HG02759 (cell line): Measurements from ENCODE around the gene DDX56.
"Not testable (repeated sequence)": the region's sequence is repeated elsewhere in the genome, so short reads cannot be mapped to it uniquely, and the experiment has no call there.

Experiments used
- ATAC-seq: cut with Tn5 transposase; IDR thresholded peaks from one replicate; pipeline ENCODE4 v1.9.1; 2021; ENCODE audit warnings: mild to moderate bottlenecking, moderate library complexity; ENCODE audit not compliant: unreplicated experiment

DDX56 gene

DNA sequence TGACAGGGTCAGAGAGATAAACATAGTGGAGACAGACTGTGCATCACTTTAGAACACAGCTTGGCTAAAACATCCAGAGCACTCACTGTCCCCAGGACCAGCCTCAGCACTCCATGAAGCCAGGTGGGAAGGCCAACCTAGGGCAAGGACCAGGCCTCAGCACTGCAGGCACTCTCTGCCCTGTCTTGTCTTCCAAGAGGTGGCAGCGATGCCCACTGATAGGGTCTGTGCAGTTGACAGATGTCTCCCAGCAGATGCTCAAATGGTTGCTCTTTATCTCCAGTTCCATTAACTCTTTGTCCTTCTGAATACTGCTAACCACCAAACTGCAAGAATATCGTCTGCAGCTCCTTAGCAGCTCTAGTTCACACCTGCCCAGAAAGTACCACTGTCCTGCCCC, 9.1 kb downstream of the DDX56 start:
- no peak for ATAC-seq

DNA sequence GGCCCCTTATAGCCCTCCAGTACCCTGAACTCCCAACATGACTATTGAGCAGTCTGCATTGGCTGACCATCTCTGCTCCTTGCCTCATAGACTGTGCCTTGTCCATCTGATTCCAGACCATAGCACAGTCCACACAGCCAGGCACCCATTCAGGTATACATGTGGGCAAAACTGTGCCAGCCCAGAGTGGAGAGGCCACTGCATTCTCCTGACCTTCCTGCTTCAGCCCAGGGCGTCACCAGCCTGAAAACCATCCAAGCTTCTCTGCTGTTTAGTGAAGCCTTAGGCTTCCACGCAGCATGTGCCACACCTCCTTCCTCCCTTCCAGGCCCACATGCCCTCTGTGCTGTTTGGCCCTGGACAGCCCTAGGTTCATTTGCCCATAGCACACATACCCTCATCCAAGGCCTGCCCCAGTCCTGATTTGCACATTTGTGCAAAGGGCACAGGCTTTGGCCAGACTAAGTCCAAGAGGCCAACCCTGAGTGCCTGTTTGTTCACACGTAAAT, 10.5 kb downstream of the DDX56 start:
- ATAC-seq = no peak

DNA sequence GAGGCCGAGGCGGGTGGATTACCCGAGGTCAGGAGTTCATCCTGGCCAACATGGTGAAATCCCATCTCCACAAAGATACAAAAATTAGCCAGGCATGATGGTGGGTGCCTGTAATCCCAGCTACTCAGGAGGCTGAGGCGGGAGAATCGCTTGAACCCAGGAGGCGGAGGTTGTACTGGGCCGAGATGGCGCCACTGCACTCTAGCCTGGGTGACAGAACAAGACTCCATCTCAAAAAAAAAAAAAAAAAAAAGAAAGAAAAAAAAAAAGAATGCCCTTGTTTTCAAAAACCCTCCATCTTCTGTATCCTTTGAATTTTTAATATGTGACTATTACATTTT, 11.1 kb downstream of the DDX56 start:
- ATAC-seq = not testable (repeated sequence)

DNA sequence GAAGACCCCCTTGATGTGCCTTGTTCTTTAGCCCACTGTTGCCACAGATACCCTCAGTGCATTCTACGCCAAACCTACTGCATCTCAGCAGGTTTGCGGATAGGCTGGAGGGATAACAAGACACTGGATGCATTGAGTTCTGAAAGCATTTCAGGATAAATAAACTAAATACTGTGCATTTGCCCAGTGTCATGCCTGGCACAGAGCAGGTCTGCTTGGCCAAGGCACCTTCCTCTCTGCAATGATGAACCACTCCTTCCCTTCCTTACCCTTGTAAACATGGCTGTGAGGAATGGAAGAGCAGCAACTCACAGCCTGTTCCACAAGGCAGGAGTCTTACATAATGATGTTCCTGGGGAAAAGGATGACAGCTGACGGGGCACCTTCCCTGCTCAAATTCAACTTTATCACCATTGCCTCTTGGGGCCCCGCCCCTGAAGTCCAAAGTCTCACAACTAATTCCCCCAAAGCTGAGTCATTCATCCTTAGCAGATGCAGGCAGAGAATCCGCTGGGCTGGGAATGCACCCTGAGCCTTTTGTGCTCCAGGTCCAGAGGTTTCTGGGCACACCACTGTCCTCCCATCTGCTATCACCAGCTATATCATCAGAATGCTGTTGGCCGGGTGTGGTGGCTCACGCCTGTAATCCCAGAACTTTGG, 11.6 kb downstream of the DDX56 start:
- no peak for ATAC-seq

DNA sequence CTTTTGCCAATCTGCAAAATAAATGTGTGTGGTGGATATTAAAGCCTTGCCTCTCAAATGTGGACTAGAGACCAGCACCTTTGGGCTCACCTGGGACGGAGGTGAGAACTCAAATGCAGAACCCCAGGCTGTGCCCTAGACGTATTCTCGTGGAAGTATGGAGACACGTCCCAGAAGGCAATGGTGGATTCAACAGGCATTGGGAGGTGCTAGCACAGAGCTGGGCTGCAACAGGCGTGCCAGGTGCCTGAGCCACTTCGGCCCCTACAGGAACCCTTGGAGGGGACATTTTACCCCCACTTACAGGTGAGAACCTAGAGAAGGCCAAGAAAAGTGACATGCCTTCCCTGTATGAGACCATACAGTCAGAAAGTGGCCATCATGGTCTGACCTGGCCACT, 12.2 kb downstream of the DDX56 start:
- ATAC-seq = no peak

DNA sequence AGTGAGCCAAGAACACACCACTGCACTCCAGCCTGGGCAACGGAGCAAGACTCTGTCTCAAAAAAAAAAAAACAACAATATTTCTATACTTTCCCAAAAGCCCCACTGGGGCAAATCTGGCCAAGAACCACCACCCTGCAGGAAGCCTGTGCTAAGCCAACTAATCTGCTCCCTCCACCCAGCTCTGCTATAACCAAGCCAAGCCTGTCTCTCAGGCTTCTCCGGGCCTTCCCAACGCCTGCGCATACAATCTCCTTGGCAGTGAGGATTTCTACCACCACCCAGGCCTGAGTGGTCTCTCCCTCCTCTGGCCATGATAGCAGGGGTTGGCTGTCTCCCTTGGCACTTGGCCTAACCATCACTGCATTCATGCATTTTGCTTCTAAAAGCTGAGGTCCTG, 14.2 kb downstream of the DDX56 start:
- no peak for ATAC-seq

DNA sequence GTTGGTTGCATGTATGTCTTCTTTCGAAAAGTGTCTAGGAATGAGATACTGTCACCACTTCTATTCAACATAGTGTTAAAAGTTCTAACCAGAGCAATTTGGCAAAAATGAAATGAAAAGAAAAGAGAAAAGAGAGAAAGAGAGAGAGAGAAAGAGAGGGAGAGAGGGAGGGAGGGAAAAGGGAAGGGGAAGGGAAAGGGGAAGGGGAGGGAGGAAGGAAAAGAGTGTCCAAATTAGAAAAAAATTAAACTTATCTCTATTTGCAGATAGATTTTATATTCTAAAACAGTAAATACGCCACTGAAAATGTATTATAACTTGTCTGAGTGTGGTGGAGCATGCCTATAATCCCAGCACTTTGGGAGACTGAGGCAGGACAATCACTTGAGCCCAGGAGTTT, 16.2 kb downstream of the DDX56 start:
- no peak for ATAC-seq

DNA sequence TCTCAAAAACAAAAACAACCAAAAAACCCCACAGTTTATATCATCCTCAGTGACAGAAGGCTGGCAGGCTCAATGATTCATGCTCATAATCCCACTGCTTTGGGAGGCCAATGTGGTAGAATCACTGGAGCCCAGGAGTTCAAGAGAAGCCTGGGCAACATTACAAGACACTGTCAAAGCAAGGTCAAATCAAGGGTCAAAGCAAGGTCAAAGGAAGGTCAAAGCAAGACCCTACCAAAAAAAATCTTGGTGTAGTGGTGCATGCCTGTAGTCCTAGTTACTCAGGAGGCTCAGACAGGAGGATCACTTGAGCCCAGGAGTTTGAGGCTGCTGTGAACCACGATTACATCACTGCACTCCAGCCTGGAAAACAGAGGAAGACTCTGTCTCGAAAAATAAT, 18.4 kb downstream of the DDX56 start:
- ATAC-seq = no peak

DNA sequence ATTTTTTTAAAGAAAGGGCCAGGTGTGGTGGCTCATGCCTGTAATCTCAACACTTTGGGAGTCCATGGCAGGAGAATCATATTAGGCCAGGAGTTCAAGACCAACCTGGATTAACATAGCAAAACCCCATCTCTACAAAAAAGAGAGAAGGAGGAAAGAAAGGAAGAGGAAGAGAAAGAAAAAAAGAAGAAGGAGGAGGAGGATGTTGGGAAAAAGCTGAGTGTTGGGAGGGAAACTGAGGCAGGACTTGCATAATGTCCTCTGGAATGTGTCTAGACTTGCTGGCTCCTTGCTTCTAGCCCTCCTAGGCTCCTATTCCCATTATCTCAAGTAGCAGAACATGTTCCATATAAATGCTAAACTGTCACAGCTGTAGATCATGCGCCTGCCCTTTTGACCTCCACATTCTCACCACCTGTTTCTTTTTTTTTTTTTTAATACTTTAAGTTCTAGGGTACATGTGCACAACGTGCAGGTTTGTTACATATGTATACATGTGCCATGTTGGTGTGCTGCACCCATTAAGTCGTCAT, 21.2 kb downstream of the DDX56 start:
- ATAC-seq = not testable (repeated sequence)

DNA sequence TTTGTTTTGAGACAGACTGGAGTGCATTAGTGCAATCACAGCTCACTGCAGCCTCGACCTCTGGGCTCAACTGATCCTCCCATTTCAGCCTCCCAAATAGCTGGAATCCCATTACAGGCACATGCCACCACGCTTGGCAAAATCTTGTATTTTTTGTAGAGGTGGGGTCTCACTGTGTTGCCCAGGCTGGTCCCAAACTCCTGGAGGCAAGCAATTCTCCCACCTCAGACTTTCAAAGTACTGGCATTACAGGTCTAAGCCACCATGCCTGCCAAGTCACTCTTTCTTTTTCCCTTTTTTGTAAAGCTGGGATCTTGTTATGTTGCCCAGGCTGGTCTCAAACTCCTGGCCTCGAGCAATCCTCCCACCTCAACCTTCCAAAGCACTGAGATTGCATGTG, 24.3 kb downstream of the DDX56 start:
- no peak for ATAC-seq

DNA sequence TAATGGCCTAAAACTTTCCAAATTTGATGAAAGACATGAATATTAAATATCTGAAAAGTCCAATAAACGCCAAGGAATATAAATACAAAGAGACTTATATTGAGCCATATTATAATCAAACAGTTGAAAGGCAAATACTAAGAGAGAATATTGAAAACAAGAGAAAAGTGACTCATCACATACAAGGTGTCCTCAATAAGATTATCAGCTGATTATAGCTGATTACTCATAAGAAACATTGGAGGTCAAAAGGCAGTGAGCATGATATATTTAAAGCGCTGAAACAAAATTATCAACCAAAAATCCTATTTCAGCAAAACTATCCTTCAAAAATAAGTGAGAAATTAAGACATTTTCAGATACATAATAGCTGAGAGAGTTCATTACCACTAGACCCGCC, 24.8 kb downstream of the DDX56 start:
- ATAC-seq = no peak

DNA sequence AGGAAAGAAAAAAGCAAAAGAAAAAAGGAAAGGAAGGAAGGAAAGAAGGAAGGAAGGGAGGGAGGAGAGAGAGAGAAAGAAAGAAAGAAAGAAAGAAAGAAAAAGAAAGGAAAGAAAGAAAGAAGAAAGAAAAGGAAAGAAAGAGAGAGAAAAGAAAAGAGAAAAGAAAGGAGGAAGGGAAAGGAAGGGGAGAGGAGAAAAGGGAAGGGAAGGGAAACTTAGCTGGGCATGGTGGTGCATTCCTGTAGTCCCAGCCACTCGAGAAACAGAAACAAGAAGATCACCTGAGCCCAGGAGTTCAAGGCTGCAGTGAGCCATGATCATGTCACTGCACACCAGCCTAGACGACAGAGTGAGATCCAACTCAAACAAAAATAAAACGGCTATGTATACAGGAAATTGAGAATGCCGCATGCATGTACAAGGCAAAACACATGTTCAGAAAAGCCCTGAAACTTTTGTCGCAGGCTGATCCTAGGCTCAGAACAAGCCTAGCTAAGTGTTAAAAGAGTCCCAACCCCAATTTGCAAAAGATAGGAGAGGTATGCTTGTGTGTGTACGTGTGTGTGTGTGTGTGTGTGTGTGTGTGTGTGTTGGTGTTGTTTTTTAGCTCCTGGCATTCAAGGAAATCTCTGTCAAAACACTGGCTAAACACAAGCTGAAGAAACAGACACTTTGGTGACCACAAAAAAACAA, 26.0 kb downstream of the DDX56 start:
- no peak for ATAC-seq

DNA sequence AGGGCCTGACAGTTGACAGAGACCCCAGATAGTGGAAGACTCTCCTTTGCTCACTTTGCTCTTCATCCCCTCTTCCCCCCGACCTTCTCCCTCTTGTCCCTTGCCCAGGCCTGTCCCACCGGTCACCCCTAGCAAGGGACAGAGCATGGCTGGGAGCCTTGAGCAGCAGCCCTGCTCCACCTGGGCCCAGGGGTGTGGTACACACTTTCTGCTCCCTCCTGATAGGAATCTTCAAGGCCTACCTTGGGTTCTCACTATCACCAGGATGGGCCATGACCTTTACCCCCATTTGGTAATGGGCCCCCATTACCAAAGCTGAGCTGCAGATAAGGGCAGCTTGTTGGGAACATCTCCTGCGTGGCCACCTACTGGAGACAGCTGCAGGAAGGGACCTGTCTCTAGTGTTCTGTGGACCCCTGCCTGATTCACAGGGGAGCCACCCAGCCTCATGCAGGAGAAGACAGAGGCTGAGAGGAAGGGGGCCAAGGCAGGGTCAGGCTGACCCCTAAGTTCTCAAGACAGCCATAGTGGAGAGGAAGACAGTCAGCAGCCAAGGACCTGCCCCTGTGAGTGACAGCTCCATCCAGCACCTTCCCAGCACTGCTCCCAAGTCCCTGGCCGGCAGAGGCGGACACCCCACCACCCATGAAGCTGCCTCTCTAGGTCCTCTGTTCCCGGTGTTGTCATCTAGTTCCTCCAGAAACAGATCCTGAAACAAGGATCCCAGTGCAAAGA, 31.7 kb downstream of the DDX56 start:
- ATAC-seq = no peak

DNA sequence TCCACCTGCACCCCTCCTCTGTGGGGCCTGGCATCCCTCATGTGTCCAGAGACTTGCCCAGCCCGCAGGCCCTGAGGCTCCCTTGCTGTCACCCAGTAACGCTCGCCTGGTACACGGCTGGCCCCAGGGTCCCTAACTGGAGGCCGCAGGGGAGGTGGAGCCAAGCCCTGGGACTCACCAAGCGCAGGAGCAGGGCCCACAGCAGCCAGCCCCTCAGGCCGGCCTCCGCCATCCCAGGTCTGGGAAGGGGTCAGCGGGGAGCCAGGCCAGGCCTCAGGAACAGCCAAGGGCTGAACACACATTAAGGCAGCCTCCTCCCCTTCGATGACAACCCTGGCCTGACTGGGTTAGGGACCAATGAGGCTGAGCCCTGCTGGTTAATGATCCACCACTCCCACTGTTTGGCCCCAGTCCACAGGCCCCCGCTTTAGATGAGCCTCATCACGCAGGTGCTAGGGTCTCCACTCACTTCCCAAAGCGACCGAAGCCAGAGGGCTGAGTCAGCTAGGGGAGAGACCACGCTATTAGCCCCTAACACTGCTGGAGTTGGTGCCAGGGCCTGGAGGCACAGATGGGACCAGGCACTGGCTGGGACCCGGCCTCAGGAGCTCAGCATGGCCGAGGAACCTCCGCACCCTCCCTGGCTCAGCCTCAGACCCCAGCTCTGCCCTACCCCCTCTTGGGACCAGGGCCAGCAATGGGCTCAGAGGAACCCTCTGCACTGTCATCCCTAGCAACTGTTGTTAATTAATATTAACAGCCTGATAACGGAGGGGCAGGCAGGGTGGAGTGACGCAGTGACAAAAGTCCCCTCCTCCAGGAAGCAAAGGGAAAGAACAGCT, 32.5 kb downstream of the DDX56 start, which contains the start of gene NPC1L1:
Gene NPC1L1 (minus strand): TSS at position 303 of the 842 bp plus-strand sequence. CDS start 71 bp downstream, at position 232.
- no peak for ATAC-seq

DNA sequence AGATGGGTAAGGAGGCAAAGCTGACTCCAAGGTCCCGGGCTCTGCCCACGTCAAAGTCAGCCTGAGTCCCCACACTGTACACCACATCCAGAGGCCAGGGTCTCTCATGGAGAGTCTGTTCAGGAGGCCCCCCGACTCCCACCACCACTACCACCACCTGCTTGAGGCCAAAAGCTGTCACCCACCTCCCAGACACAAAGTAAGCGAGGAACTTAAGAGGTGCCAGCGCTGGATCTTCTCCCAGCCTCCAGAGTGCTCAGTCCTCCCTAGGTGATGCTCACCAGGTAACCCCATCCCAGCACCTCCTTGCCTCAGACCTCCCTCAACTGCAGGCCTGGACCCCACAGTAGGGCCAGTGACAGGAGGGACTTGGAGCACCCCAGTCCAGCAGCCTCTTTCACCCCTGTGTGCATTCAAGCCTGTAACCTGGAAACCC, 33.1 kb downstream of the DDX56 start:
- ATAC-seq = no peak

DNA sequence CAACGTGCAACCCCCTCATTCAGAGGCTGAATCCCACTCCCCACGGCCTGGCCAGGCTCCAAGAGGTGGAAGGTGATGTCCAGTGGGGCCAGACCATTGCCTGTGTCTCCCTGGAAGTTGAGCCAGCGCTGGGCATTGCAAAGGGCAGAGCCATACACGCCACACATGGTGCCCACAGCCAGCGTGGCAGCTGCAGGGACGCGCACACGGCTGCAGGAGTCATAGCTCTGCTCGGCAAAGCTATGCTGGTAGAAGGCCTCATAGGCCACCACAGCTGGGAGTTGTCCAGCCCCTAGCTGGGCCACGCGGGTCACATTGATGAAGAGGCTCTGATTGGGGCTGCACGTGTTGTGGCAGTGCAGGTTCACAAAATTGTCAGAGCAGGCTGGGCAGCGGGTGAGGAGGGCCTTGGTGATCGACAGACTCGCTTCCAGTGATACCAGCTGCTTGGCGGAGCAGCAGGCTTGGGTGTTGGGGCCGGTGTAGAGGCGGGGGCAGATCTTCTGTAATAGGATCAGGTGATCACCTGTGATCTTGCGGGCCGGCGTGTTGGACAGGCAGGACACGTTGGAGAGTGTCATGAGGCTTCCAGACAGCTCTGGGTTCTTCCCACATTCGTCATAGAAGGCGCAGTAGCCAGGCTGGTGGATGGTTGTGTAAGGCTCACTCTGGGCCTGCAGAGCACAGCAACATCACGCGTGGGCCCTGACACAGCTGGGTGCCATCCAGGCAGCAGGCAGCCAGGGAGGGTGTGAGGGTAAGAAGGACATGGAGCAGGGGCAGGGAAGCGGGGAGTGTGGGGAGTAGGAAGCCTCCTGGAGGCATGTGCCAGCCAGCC, 33.8 kb downstream of the DDX56 start:
- ATAC-seq = no peak

DNA sequence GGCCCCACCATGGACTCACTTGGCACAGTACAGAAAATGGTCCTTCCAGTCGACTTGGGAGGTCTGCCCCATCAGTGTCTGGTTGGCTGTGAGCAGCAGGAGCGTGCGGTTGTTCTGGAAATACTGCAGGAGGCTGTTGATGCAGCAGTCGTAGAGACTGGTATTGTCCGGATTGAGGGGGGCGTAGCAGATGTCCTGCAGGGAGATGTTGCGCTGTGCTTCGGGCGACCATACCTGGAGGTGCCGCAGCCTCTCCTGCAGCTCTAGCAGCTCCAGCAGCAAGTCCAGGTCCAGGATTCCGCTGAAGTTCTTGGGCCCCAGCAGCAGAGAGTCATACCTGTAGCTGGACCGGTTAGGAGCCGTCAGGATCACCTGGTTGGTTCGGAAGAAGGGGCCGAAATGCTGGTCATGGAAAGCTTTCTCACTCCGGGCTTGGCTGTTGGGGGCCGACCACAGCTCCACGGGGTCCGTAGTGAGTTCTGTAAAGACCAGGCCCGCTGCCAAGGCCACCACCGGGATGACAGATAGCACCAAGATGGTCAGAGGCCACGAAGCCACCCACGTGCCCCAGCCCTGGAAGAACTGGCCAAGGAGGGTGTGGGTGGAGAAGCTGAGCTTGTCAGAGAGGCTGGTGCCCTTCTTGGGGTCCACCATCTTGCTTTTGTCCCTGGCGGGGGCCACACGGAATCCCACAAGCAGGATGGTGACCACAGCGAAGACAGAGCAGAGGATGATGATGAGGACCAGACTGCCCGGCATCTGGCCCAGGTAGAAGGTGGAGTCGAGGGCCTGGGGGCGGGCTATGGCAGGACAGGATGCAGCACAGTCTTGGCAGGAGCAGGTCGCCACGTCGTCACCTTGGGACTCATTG, 34.7 kb downstream of the DDX56 start:
- no peak for ATAC-seq

DNA sequence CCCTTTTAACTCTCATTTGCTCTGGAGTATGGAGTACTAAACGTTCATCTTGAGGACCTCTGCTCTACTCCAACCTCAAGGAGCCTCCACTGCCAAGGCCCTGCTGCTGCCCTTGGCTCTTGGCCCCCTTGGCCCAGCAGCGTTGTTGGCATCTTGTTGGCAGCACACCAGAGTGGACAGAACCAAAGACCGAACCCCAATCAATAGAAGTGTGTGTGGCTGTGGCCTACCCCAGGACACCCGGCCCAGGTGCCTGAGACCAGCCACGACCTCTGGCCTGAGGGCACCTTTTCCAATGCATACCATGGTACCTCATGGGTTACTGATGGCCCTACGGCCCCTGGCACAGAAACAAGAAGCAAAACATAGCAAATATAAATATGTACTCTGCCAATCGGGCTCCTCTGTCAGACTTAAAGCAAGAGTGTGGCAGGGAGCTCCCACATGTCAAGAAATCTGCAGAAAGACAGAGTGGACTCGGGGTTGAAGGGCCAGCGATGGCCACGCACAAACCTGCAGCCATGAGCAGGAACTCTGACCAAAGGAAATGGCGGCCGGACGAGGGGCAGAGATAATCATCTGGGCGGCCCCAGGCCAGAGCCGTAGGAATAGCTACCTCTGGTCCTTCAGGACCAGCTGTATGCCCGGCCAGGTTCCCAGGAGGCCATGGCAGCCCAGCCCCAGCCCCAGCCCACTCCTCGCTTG, 35.5 kb downstream of the DDX56 start:
- ATAC-seq = no peak
